ENCODE results near the gene PHACTR1. TPM values are rescaled to one million over a fixed set of nuclear protein-coding genes. Genes with fewer than 3 reads are reported as not detected.

The PHACTR1 gene
- total RNA-seq, 1 experiment from 2014 or later: 2.9 TPM

DNA sequence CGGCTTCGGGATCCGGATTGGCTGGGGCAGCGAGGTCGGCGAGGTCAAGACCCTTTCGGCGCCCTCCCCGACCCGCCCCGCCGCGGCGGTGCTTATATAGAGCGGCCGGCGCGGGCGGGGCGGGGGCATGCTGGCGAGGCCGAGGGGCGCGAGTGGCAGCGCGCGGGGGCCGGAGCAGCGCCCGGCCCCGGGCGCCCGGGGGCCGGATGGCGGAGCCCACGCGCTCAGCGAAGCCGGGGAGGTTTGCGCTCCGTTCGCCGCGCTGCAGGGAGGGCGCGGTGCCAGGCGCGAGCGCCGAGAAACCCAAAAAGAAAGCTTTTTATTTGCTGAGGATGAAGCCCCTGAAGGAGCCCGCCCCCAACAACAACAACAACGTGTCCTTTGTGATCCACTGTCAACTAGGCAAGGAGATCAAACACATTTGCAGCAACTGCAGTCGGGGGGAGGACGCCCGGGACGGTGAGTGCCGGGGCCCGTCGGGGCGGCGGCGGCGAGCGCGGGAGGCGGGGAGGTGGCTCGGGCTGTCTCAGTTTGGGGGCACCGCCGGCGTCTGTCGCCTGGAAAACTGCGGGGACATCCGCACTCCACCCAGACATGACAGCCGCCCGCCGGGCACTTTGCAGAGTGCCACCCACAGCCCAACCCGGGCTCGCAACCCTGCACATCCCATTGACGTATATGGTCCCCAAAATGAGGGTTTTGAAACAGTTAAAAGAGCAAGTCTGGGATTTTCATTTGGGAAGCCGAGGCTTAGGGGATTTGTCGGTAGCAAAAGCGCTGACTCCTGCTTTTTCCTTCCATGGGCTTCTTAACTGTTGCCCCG is 297.3 kb downstream of the PHACTR1 start:
- DNase-seq (ENCODE audit: low read depth, low spot score): no peak
- in situ Hi-C loops (cut with HindIII; ENCODE audit: low pct_unique_long_range_greater_than_20kb, low sequenced_read_pairs): no loop called here

DNA sequence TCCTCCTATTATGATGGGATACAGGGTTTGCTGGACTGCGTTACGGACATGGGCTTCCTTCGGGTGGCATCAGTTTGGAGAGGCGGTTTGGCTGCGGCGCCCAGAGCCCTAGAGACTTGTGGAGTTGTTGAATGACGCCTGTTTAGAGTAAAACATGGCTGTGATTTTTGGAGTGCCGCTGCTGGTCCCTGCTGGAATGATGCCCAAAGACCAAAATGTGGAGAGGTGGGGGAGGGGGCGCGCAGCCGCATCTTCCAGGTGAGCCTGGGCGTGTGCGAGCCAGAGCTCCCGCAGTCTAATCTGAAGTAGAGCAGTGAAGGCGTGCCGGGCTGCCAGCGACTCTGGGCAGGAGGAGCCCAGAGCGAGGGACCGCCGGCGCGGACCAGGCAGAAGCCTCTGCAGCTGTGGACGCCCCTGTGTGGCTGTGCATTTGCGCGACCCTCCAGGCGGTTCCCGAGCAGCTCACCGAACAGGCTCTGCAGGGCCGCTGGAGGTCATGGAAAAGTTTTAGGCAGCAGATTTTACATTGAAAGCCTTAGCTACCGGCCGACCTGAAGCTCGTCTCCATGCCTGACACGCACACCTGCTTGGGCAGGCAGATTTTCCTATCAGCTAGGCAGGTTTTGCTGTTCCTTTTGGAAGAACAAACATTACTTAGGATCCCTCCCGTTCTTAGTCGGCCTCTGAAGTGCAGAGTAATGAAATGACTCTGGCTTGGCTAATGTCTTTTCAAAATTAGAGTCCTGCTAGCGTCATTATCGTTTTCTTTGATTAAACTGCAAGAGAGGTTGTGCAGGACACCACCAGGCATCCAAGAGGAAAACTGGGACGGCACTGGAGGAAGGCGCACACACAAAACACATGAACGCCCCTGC is 298.2 kb downstream of the PHACTR1 start:
- DNase-seq (ENCODE audit: low read depth, low spot score): no peak

DNA sequence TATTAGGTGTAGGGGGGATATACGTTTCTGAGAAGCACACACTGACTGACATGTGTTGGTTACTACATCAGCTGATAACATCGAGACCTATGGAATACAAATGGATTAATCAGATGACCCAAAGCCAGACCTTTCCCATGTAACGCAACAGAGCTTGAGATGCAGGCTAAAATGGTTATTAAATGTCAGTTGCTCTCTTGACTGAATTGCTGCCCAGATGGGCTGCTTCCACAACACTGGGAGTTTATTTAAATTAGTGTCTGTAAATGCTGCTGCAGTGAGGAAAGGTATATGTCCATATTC is 298.8 kb downstream of the PHACTR1 start:
- in situ Hi-C loops (cut with HindIII; ENCODE audit: low pct_unique_long_range_greater_than_20kb, low sequenced_read_pairs): no loop called here

More for the DNA sequence above, 298.2 kb downstream of the PHACTR1 start:
- in situ Hi-C loops (cut with HindIII; ENCODE audit: low pct_unique_long_range_greater_than_20kb, low sequenced_read_pairs): no loop called here

DNA sequence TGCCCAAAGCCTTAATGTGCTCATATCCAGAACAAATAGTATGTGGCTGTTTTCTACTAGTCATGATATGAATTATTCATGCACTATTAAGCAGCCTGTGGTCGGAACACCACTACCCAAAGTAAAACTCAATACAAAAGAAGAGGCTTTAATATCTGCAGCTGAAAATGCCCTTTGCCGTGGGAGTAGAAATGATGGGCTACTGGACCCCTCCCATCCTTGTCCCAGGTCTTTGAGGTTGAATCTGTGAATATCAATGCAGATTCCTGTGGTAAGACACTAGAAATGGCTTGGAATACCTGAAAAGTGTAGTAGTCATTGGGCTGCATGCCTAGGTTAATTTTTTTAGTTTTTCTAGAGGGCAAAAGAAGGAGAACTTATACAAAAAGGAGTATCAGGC is 308.0 kb downstream of the PHACTR1 start:
- in situ Hi-C loops (cut with HindIII; ENCODE audit: low pct_unique_long_range_greater_than_20kb, low sequenced_read_pairs): no loop called here

More for the DNA sequence above, 298.8 kb downstream of the PHACTR1 start:
- no peak for DNase-seq (ENCODE audit: low read depth, low spot score)

DNA sequence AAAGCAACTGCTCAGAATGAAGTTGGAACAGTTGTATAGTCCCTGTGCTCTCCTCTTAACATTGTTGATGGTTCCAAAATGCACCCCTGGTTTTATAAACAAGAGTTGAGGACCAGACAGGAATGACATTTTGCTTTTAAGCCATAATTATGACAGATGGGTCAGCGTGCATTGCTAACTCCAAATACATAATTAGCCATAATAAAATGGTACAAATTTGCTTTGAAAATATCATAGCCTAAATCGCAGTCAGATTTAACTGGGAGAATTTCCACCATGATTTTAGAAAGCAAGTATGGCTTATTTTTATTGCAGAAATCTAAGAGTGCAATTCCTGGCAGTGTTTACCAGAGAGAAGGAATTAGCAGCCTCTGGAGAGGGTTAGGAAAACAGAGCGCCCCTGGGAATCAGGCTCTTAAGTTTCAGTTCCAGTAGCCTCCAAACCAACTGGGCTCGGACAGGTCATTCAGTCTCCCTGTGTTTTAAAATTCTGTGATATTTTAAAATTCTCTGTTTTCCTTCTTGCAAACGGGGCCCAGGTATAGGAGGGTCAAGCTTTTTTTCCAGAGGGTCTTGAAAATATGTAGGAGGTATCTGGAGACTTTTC is 309.4 kb downstream of the PHACTR1 start:
- in situ Hi-C loops (cut with HindIII; ENCODE audit: low pct_unique_long_range_greater_than_20kb, low sequenced_read_pairs): no loop called here
- DNase-seq (ENCODE audit: low read depth, low spot score): no peak

More for the DNA sequence above, 308.0 kb downstream of the PHACTR1 start:
- no peak for DNase-seq (ENCODE audit: low read depth, low spot score)

DNA sequence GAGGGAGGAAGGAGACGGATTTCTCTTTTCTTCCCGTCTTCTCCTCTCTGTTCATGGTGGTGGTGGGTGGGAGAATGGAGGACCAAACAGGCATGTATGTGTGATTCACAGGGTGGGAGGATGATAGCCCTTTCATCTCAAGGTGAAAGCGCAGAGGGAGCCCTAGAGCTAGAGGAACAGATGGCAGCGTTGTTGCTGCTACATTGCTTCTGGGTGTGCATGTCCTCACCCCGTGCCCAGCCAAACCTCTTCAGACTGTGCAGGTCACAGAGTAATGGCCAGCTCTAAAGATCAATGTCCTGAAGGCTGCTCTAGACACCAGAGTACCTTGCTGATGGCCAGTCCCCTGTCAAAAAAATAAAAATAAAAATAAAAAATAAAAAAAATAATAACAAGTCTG is 310.0 kb downstream of the PHACTR1 start:
- in situ Hi-C loops (cut with HindIII; ENCODE audit: low pct_unique_long_range_greater_than_20kb, low sequenced_read_pairs): no loop called here
- DNase-seq (ENCODE audit: low read depth, low spot score): no peak

DNA sequence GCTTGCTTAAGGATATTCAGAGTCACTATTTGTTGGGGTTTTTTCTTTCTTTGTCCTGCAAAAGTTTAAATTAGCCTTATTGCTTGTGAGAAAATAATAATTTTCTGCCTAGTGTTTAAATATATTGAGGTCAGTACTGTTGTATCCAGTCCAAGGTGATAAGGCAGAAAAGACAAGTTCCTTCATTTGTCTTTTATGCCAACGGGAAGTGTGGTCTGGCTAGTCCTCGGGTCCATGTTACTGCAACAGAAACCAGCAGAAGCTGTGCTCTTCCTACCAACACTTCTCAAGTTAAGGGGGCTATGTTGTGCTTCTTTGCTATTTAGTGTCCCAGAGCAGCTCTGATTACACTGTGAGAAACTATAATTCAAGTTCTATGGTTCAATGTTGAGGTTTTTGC is 310.6 kb downstream of the PHACTR1 start:
- in situ Hi-C loops (cut with HindIII; ENCODE audit: low pct_unique_long_range_greater_than_20kb, low sequenced_read_pairs): no loop called here
- no peak for DNase-seq (ENCODE audit: low read depth, low spot score)

DNA sequence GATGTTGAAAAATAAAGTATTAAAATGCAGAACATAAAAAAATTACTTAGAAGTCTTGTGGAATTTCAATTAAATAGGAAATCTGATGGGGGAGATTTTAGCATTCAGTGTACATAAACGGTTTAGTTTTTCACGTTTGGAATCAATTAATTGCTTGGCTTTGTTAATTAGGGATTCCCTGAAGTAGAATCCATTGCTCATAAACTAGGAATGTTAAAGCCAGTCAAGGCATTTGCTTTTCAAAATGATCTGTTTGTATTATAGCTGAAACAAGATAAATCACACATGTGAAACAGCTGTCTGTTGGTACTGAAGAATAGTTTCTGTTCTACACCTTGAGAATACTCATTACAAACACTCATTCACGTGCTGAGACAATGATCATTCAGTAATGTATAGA is 313.8 kb downstream of the PHACTR1 start:
- in situ Hi-C loops (cut with HindIII; ENCODE audit: low pct_unique_long_range_greater_than_20kb, low sequenced_read_pairs): no loop called here
- DNase-seq (ENCODE audit: low read depth, low spot score): no peak

DNA sequence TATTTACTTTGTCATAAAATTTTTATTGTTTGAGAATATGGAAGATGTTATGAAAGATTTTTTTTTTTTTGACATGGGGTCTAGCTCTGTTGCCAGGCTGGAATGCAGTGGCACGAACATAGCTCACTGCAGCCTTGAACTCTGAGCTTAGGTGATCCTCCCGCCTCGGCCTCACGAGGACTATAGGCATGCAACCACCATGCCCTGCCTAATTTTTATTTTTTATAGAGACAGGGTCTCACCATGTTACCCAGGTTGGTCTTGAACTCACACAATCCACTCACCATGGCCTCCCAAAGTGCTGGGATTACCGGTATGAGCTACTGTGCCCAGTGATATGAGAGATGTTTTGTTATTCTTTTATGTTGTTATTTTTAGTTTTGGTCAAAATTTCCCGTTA is 316.0 kb downstream of the PHACTR1 start:
- in situ Hi-C loops (cut with HindIII; ENCODE audit: low pct_unique_long_range_greater_than_20kb, low sequenced_read_pairs): no loop called here
- no peak for DNase-seq (ENCODE audit: low read depth, low spot score)

DNA sequence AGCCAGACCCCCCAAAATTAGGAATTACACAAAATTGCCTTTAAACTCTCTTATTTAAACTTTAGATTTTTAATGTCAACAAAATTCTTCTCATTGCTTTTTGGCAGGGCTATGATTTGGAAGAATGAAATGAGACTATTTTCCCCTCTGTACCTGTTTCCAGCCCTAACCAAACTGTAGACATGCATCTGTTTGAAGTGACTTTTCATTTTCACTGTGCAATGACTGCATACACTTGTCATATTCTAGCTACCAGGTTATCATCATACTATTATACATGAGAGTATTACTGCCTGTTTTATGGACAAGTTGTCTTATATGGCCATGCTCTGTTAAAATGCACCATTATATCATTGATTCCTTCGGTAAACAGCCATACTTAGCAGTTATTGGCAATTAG is 316.6 kb downstream of the PHACTR1 start:
- in situ Hi-C loops (cut with HindIII; ENCODE audit: low pct_unique_long_range_greater_than_20kb, low sequenced_read_pairs): no loop called here

DNA sequence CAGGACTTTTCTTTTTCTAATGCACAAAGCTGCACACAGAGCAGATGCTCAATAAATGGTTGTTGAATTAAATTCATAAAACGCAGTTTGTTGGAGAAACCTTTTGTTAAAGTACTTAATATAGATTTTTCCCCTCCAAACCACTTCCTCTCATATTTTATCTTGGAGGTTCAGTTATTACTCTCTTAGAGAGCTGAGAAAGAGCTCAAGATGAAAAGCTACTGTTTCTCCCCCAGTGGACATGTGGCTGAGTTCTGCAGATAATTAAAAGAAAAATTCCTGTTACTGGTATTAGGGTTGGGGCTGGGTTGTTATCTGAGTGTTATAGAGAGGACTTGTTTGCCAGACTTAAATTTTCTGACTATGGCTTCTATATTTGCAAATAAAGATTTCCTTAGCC is 317.7 kb downstream of the PHACTR1 start:
- DNase-seq (ENCODE audit: low read depth, low spot score): no peak
- in situ Hi-C loops (cut with HindIII; ENCODE audit: low pct_unique_long_range_greater_than_20kb, low sequenced_read_pairs): no loop called here

More for the DNA sequence above, 316.6 kb downstream of the PHACTR1 start:
- no peak for DNase-seq (ENCODE audit: low read depth, low spot score)

DNA sequence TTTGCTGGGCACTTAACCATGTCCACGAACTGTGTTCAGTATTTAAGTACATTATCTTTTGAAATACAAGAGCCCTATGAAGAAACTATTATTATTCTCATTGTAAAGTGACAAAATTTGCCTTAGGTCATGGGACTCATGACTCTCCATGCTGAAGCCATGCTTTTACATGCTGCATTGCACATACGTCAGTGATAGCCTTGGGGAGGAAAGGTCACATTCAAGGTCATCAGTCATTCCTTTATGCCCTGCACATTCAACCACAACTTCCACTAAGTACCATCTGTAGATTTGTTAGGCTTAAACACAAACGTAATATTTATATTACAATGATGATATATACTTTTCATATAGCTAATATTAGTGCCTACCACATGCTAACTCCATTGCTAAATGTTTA is 319.0 kb downstream of the PHACTR1 start:
- in situ Hi-C loops (cut with HindIII; ENCODE audit: low pct_unique_long_range_greater_than_20kb, low sequenced_read_pairs): no loop called here
- no peak for DNase-seq (ENCODE audit: low read depth, low spot score)

DNA sequence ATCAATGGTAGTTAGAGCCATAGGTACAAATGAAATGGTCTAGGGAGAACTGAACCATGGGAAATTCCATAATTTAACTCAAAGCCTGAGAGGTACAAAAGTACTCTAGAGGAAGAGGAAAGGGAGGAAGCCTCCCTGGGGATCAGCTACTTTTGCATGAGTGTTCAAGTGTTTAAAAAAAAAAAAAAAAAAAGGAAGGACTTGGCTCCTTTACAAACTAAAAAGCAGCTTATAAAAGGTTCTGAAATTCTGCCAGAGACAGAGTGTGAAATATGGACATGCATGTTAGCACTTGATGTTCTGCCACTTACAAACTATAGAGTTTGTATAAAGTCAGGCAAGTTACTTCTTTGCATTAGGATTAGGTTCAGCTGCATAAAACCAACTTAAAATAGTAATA is 321.7 kb downstream of the PHACTR1 start:
- DNase-seq (ENCODE audit: low read depth, low spot score): no peak
- in situ Hi-C loops (cut with HindIII; ENCODE audit: low pct_unique_long_range_greater_than_20kb, low sequenced_read_pairs): no loop called here

DNA sequence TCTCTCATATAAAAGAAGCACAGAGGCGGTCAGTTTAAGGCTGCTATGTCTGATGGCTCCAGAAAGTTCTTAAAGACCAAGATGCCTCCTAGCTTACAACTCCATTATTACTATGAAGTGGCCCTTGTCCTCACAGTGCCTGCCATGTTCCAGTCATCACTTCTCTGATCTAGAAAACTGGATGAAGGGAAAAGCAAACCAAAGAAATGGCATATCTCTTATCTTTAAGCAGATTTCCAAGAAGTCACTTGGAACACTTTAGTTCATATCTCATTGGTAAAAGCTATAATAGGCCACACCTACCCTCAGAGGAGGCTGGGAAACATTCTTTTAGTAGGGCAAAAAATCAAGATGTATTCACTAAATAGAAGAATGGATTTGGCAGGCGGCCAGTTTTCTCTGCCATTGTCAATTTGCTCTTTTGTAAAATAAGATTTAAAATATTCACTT is 322.2 kb downstream of the PHACTR1 start:
- in situ Hi-C loops (cut with HindIII; ENCODE audit: low pct_unique_long_range_greater_than_20kb, low sequenced_read_pairs): no loop called here
- no peak for DNase-seq (ENCODE audit: low read depth, low spot score)

DNA sequence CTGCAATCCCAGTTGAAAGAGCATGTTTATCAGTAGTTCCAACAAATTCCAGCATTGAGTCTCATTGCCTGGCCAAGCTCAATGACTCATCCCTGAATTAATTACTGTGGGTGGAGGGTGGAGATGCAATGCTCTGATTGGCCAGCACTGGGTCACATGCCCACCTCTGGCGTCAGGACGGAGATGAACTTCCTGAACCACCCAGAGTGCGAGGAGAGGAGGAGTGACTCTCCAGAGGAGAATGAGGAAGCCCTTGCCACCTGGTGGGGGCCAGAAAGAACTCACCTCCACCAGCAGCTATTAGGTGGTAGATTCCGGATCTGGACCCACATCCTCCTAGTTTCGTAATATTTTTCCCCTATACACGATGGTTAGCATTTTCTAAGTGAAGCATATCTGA is 327.8 kb downstream of the PHACTR1 start:
- in situ Hi-C loops (cut with HindIII; ENCODE audit: low pct_unique_long_range_greater_than_20kb, low sequenced_read_pairs): no loop called here
- DNase-seq (ENCODE audit: low read depth, low spot score): peak; percentile 59

DNA sequence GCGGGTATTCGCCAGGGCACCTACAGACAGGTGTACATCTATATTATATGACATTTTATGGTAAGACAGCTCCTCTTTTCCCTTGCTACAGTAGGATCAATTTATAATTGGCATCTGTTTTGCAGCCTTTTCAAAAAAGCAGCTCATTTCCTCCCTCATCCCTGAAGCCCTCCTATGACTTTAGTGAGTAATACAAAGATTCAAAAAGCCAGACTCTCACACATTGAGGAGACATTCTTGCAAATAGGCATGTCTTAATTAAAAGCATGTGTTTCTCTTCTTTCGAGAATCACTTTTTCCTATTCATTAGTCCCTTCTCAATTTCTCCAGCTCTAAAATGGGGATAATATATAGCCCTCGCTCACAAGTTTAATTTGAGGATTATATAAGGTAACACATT is 328.3 kb downstream of the PHACTR1 start:
- no peak for DNase-seq (ENCODE audit: low read depth, low spot score)
- in situ Hi-C loops (cut with HindIII; ENCODE audit: low pct_unique_long_range_greater_than_20kb, low sequenced_read_pairs): no loop called here

DNA sequence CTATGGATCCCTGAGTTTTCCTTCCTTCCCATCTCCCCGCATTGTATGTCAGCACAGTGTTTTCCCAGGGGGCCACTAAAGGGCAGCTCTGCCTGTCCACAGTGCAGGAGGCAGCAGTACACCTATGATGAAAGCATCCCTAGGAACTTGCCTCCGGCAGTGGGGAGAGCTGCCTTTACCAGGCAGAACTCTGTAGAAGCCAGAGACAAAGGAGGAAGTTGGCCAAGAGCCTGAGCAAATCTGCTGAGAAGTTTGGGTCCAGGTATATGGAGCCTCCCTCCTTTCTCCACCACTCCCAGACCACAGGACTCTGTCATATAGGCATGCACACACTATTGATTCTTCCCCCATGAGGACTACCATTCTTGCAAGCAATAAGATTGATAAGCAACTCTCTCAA is 329.1 kb downstream of the PHACTR1 start:
- in situ Hi-C loops (cut with HindIII; ENCODE audit: low pct_unique_long_range_greater_than_20kb, low sequenced_read_pairs): no loop called here
- DNase-seq (ENCODE audit: low read depth, low spot score): no peak

DNA sequence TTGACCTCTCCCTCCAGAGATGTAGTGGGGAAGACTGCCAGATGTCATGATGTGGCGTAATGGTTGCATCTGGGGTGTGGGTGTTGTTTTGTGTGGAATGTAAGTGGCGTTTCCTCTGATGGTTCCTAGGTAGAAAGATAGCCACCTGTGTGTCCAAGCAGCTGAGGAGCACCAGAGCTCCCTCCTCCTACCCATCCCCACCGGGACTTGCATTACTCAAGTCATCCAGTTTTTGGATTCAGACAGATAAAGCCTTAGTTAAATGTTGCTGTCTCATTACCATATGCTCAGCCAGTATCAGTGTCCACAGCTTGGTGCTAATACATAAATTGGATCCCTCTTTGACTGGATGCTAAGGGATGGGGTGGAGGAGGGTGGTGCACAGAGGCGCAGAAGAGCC is 329.5 kb downstream of the PHACTR1 start:
- no peak for DNase-seq (ENCODE audit: low read depth, low spot score)
- in situ Hi-C loops (cut with HindIII; ENCODE audit: low pct_unique_long_range_greater_than_20kb, low sequenced_read_pairs): no loop called here

All from SK-MEL-5 (cell line).